HepG2 (cell line): ENCODE measurements around the gene HMX1. TPM values are rescaled to one million over a fixed set of nuclear protein-coding genes. Genes with fewer than 3 reads are reported as not detected.
A peak's percentile ranks its signal among the peaks of the same experiment; 100 is the strongest.

Experiments
- ATAC-seq: fragments of 200-7000 bp; cut with Tn5 transposase; 3 replicates; pipeline ENCODE4 v1.9.1; 2020; ENCODE audit warnings: mild to moderate bottlenecking, moderate library complexity
- BruUV-seq: library from RNA; stranded (reverse); fragments of 400-500 nt; replicated peaks from 2 replicates; lab custom pipeline; 2021; lab: Mats Ljungman, UMichigan
- CTCF ChIA-PET: fragments of 300-600 bp; formaldehyde crosslinking; extraction: SDS; loops from one replicate; lab custom pipeline; 2021; ENCODE audit warnings: low total read pairs, inconsistent platforms, low intra/inter-chr PET ratio; lab: Yijun Ruan, JAX
- POLR2A ChIA-PET: fragments of 350-600 bp; sonication (Branson Sonifier 250); formaldehyde crosslinking; loops from one replicate; lab custom pipeline; 2020; ENCODE audit warnings: antibody characterized with exemption, inconsistent platforms; lab: Yijun Ruan, JAX
- DNase-seq: peaks from one replicate; pipeline ENCODE4 v3.0.0-alpha.2; 2015; ENCODE audit warnings: low spot score
- FAIRE-seq: peaks from 3 replicates; lab custom pipeline; 2011; peaks lifted over from hg19 to GRCh38; lab: Jason Lieb, UNC
- H2AFZ ChIP-seq: one replicate; pipeline ENCODE4 v1.6.1; 2011; ENCODE audit warnings: low read length, inconsistent platforms
- H3K27ac ChIP-seq: fragments of 300-600 bp; 3 replicates; pipeline ENCODE4 v1.8.0; 2011; ENCODE audit warnings: mixed run types, mild to moderate bottlenecking, mixed read lengths, low read length, inconsistent platforms; ENCODE audit not compliant: insufficient read depth; ENCODE audit errors: extremely low read length
- H3K27me3 ChIP-seq, 2 experiments: fragments of 200-600 bp in 1 of 2; 2 replicates in 1 of 2; 3 replicates in 1 of 2; pipeline versions ENCODE4 v1.6.0 to v1.8.0; 2011; ENCODE audit warnings: low read length in 2 of 2, mild to moderate bottlenecking in 2 of 2, moderate library complexity in 2 of 2, inconsistent platforms in 1 of 2; ENCODE audit not compliant: insufficient read depth in 2 of 2, control insufficient read depth in 1 of 2
- H3K36me3 ChIP-seq, 2 experiments: fragments of 200-600 bp in 1 of 2; replicated peaks in 1 of 2; 2 replicates in 1 of 2; 3 replicates in 1 of 2; pipeline versions ENCODE4 v1.5.1 to v1.8.0; 2011; ENCODE audit warnings: low read length in 2 of 2, inconsistent platforms in 1 of 2; ENCODE audit not compliant: insufficient read depth in 2 of 2, control insufficient read depth in 1 of 2
- H3K4me1 ChIP-seq: 2 replicates; pipeline ENCODE4 v1.5.1; 2012; ENCODE audit warnings: low read length, inconsistent platforms; ENCODE audit not compliant: insufficient read depth
- H3K4me2 ChIP-seq: 2 replicates; pipeline ENCODE4 v1.6.0; 2011; ENCODE audit warnings: low read depth, low read length, inconsistent platforms
- H3K4me3 ChIP-seq, 3 experiments: fragments of 200-600 bp in 1 of 3; sonication (generic), shearing (Covaris generic) in 1 of 3; replicated peaks in 1 of 3; 2 replicates each; pipeline ENCODE4 v1.5.1; 2011 to 2016; ENCODE audit warnings: low read length in 3 of 3, inconsistent platforms in 2 of 3, low read depth in 2 of 3, mild to moderate bottlenecking in 2 of 3, control low read depth in 1 of 3, mixed read lengths in 1 of 3; ENCODE audit not compliant: insufficient read depth in 1 of 3
- H3K79me2 ChIP-seq: one replicate; pipeline ENCODE4 v1.6.1; 2011; ENCODE audit warnings: low read length, inconsistent platforms; ENCODE audit not compliant: insufficient read depth
- H3K9ac ChIP-seq: 2 replicates; pipeline ENCODE4 v1.6.0; 2011; ENCODE audit warnings: mild to moderate bottlenecking, low read depth, low read length, inconsistent platforms; ENCODE audit not compliant: insufficient read depth
- H3K9me3 ChIP-seq: 2 replicates; pipeline ENCODE4 v1.5.1; 2012; ENCODE audit warnings: mild to moderate bottlenecking, low read length
- H4K20me1 ChIP-seq: 2 replicates; pipeline ENCODE4 v1.6.0; 2011; ENCODE audit warnings: inconsistent platforms, mild to moderate bottlenecking, low read length, moderate library complexity; ENCODE audit not compliant: insufficient read depth
- ATF3 ChIP-seq: sonication (generic); formaldehyde crosslinking; IDR thresholded peaks from 2 replicates; pipeline ENCODE4 v1.4.0; 2020; ENCODE audit warnings: missing genetic modification reagents
- ATF7 ChIP-seq, 2 experiments: fragments of 450-650 bp in 1 of 2; sonication (generic) in 1 of 2; formaldehyde crosslinking in 1 of 2; IDR thresholded peaks; 2 replicates each; pipeline versions ENCODE4 v1.4.0 to v1.6.1; 2016 to 2020; ENCODE audit warnings: antibody characterized with exemption in 1 of 2, mild to moderate bottlenecking in 1 of 2, missing genetic modification reagents in 1 of 2
- CCDC6 ChIP-seq: sonication (generic); formaldehyde crosslinking; IDR thresholded peaks from 2 replicates; pipeline ENCODE4 v1.8.1; 2022; ENCODE audit warnings: mild to moderate bottlenecking, missing genetic modification reagents, moderate library complexity
- ETS1 ChIP-seq: sonication (generic); formaldehyde crosslinking; IDR thresholded peaks from 2 replicates; pipeline ENCODE4 v1.4.0; 2020; ENCODE audit warnings: missing genetic modification reagents
- HDAC6 ChIP-seq: fragments of 200-600 bp; sonication (generic); IDR thresholded peaks from 2 replicates; pipeline ENCODE4 v1.7.0; 2017; ENCODE audit warnings: mild to moderate bottlenecking, antibody characterized with exemption, low read length, low read depth
- KDM5A ChIP-seq: fragments of 200-600 bp; sonication (generic); IDR thresholded peaks from 2 replicates; pipeline ENCODE4 v1.7.0; 2018; ENCODE audit warnings: antibody characterized with exemption, mild to moderate bottlenecking, low read length, borderline replicate concordance
- MTF1 ChIP-seq: sonication (generic); formaldehyde crosslinking; IDR thresholded peaks from 2 replicates; pipeline ENCODE4 v1.5.0; 2020; ENCODE audit warnings: missing genetic modification reagents
- NR1H2 ChIP-seq: sonication (generic); formaldehyde crosslinking; IDR thresholded peaks from 2 replicates; pipeline ENCODE4 v1.8.1; 2022; ENCODE audit warnings: low read depth, missing genetic modification reagents, borderline replicate concordance
- RARA ChIP-seq: IDR thresholded peaks from 2 replicates; pipeline ENCODE4 v1.6.1; 2016; ENCODE audit warnings: missing genetic modification reagents, missing compliant biosample characterization
- U2AF1 ChIP-seq: fragments of 200-400 bp; formaldehyde crosslinking; optimal IDR thresholded peaks from 2 replicates; pipeline ENCODE3; 2017; ENCODE audit warnings: mild to moderate bottlenecking, low read depth, low read length
- ZBTB44 ChIP-seq: sonication (generic); formaldehyde crosslinking; IDR thresholded peaks from 2 replicates; pipeline ENCODE4 v1.4.0; 2020; ENCODE audit warnings: missing genetic modification reagents
- ZNF143 ChIP-seq: sonication (generic); formaldehyde crosslinking; IDR thresholded peaks from 2 replicates; pipeline ENCODE4 v1.4.0; 2020; ENCODE audit warnings: missing genetic modification reagents
- ZNF292 ChIP-seq: sonication (generic); formaldehyde crosslinking; IDR thresholded peaks from 2 replicates; pipeline ENCODE4 v1.8.1; 2022; ENCODE audit warnings: mild to moderate bottlenecking, low read depth, missing genetic modification reagents, borderline replicate concordance
- ZNF879 ChIP-seq: sonication (generic); formaldehyde crosslinking; IDR thresholded peaks from 2 replicates; pipeline ENCODE4 v1.8.1; 2023; ENCODE audit warnings: missing genetic modification reagents
- WGBS: methylation state at CpG from one replicate; pipeline ENCODE4 v1.1.6; 2017; ENCODE audit warnings: low lambda C conversion rate; 5-methylcytosine and 5-hydroxymethylcytosine counted together
- in situ Hi-C: cut with HindIII; loops from 2 replicates; pipeline ENCODE4 v1.10.0; 2017; ENCODE audit warnings: low pct_unique_long_range_greater_than_20kb; ENCODE audit not compliant: extremely low pct_ligation_motif_present
- intact Hi-C: fragments of 100-400 bp; cut with micrococcal nuclease; formaldehyde crosslinking; loops from one replicate; pipeline ENCODE4 v1.10.0; 2022; ENCODE audit not compliant: unreplicated experiment
- polyA plus RNA-seq, 8 experiments: library from polyadenylated mRNA; depleted of rRNA in 3 of 8; stranded (reverse) in 7 of 8; unstranded in 1 of 8; fragments of >200 nt; fragmentation: Illumina TruSeq in 4 of 8; extraction: Trizol in 4 of 8; gene quantifications; 2 replicates each; pipeline versions ENCODE4 v1.2.1 to v1.2.3, GENCODE V29; 2011 to 2016; ENCODE audit warnings: low read depth in 4 of 8, missing spikeins in 1 of 8, mixed read lengths in 1 of 8; ENCODE audit not compliant: insufficient read depth in 1 of 8
- total RNA-seq, 5 experiments: library from RNA; depleted of rRNA; stranded (reverse); fragments of >200 nt; fragmentation: Illumina TruSeq; extraction: Trizol; gene quantifications; 2 replicates each; pipeline ENCODE4 v1.2.3, GENCODE V29; 2016; ENCODE audit warnings: low read depth in 1 of 5
- TF ChIP-seq, protein P1 (sequence below): sonication (generic); formaldehyde crosslinking; IDR thresholded peaks from 2 replicates; pipeline ENCODE4 v1.4.0; 2020; ENCODE audit warnings: mild to moderate bottlenecking, missing genetic modification reagents

HMX1 gene
- total and polyA plus RNA-seq, 2 of the 13 experiments (the other 11 are each of a cell fraction or from before 2014, with no cell fraction given), result not detected

- Histone ChIP-seq H3K79me2 (no peaks in the 10 kb centered on the region), H3K27me3 (peaks cover 8 to 70% of the 10 kb centered on the region in 2 experiments), H3K4me2 (no peak overlapping the region), H3K4me3 (no peak overlapping the region), H3K27ac (no peak overlapping the region)
- no TSS peak for BruUV-seq
- CTCF ChIA-PET, result no interaction called here
- 23% methylated on average over 8 of the region's 8 CpGs for WGBS
- TF ChIP-seq MTF1 (CRISPR knock-in tag) (no peak), CCDC6 (CRISPR knock-in tag) (no peak), RARA (no peak), ATF3 (CRISPR knock-in tag) (no peak), ATF7 (IDR thresholded peaks at IDR 0.05) (0 out of 2 replicates have a peak, but pooled peaks have one; percentile 12), ATF7 (CRISPR knock-in tag; IDR thresholded peaks at IDR 0.05) (no peak), U2AF1 (no peak), ZNF143 (CRISPR knock-in tag) (no peak), HDAC6 (no peak)
- TF ChIP-seq, all 625 proteins: peak for 1
- intact Hi-C loops, result no loop called here
- POLR2A ChIA-PET, result no interaction called here
- FAIRE-seq (no peak), DNase-seq (no peak), ATAC-seq (no peak)
- Histone ChIP-seq H4K20me1 (no peaks in the 10 kb centered on the region), H2AFZ (no peak overlapping the region), H3K4me1 (no peaks in the 10 kb centered on the region), H3K9ac (no peak overlapping the region), H3K9me3 (no peaks in the 10 kb centered on the region), H3K36me3 (no peaks in the 10 kb centered on the region)
- in situ Hi-C loops, result no loop called here
Observed at GRCh38 chr4:8879574-8879973, 7.9 kb upstream of the HMX1 start.

DNA sequence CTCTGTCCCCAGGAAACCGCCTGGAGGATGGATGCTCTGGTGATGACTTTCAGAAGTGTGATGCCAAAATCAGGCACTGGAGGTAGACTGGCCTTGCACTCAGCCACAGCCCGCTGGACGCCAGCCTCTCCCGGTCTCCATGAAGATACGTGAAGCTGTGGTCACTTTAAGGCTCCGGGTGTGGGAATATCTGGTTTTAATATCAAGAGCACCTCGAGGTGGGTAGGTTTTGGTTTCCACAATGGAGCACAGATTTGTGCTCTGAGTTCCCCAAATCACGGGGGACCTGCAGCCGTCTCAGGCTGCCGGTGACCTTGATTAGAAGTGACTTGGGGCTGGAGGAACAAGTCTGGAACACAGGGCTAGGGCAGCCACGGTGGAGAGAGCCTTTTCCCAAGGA, 6.8 kb upstream of the HMX1 start:
- Histone ChIP-seq H3K4me1 (no peaks in the 10 kb centered on the region), H3K36me3 (no peaks in the 10 kb centered on the region), H3K9ac (no peak overlapping the region), H4K20me1 (no peaks in the 10 kb centered on the region), H3K4me3 (no peak overlapping the region), H3K4me2 (no peak overlapping the region), H3K79me2 (no peaks in the 10 kb centered on the region), H3K27ac (no peak overlapping the region), H2AFZ (no peak overlapping the region), H3K27me3 (peaks cover 10 to 64% of the 10 kb centered on the region in 2 experiments), H3K9me3 (no peaks in the 10 kb centered on the region)
- in situ Hi-C loops, result no loop called here
- 0% methylated on average over 3 of the region's 11 CpGs for WGBS
- intact Hi-C loops, result no loop called here
- POLR2A ChIA-PET, result no interaction called here
- BruUV-seq, result no TSS peak
- FAIRE-seq (no peak), ATAC-seq (no peak), DNase-seq (no peak)
- CTCF ChIA-PET, result no interaction called here
- TF ChIP-seq ETS1, result no peak
- TF ChIP-seq KDM5A, result no peak
- TF ChIP-seq ZNF292 (CRISPR knock-in tag), result no peak
- TF ChIP-seq, protein P1, sequence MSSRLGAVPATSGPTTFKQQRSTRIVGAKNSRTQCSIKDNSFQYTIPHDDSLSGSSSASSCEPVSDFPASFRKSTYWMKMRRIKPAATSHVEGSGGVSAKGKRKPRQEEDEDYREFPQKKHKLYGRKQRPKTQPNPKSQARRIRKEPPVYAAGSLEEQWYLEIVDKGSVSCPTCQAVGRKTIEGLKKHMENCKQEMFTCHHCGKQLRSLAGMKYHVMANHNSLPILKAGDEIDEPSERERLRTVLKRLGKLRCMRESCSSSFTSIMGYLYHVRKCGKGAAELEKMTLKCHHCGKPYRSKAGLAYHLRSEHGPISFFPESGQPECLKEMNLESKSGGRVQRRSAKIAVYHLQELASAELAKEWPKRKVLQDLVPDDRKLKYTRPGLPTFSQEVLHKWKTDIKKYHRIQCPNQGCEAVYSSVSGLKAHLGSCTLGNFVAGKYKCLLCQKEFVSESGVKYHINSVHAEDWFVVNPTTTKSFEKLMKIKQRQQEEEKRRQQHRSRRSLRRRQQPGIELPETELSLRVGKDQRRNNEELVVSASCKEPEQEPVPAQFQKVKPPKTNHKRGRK, result no peak
- no peak for TF ChIP-seq NR1H2
- TF ChIP-seq ZNF879 (CRISPR knock-in tag), result no peak
- no peak for TF ChIP-seq ZBTB44 (CRISPR knock-in tag)
